Mammary epithelial cell (primary cell): Measurements from ENCODE around the gene C17orf100.

Experiments
- CTCF ChIP-seq, 2 donors: IDR thresholded peaks in 1 of 2; conservative IDR thresholded peaks in 1 of 2; 2 replicates each; pipeline ENCODE4 v1.5.1; 2011 to 2012; ENCODE audit warnings: inconsistent platforms in 2 of 2, low read length in 2 of 2, mild to moderate bottlenecking in 2 of 2, control low read depth in 1 of 2, low read depth in 1 of 2; ENCODE audit not compliant: insufficient read depth in 1 of 2; ENCODE audit errors: extremely low read depth in 1 of 2
- EZH2 ChIP-seq: IDR thresholded peaks from 2 replicates; pipeline ENCODE4 v1.6.1; 2012; ENCODE audit warnings: low read length, inconsistent platforms, borderline replicate concordance

GRCh38 chr17:6676802-6677157 lies 25.2 kb downstream of the C17orf100 start:
- no peak for TF ChIP-seq CTCF (conservative IDR thresholded peaks at IDR 0.05 in 1 of 2, IDR thresholded peaks at IDR 0.05 in 1 of 2; ENCODE audit: extremely low read depth in 1 of 2, insufficient read depth in 1 of 2, low read depth in 1 of 2, low read length in 2 of 2)
- no peak for TF ChIP-seq EZH2
